HG03469 (cell line): ENCODE results near the gene MYO1D.
"Not testable (repeated sequence)": the region's sequence is repeated elsewhere in the genome, so short reads cannot be mapped to it uniquely, and the experiment has no call there.

Source experiments
- ATAC-seq: cut with Tn5 transposase; IDR thresholded peaks from one replicate; pipeline ENCODE4 v1.9.1; 2021; ENCODE audit warnings: mild to moderate bottlenecking, moderate library complexity, moderate number of reproducible peaks; ENCODE audit not compliant: unreplicated experiment

The MYO1D gene

GRCh38 chr17:32741381-32741780 is 135.5 kb downstream of the MYO1D start:
- no peak for ATAC-seq

DNA sequence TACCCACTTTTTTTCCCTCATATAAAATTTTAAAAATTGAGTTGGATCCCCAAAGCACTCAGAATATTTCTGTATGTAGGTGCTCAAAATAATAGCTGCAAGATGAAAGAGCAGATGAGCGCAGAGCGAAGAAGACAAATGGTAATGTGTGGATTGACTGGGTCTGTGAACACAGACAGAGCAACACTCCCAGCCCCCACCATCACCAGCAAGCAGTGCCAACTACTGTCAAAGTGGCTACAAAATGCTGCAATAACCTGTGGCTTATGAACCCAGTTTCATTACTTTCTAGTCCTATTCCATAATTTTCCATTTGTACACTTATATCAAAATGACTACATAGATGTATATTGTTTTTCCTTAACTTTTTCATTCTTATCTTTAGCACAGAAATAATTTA is 137.2 kb downstream of the MYO1D start:
- no peak for ATAC-seq

DNA sequence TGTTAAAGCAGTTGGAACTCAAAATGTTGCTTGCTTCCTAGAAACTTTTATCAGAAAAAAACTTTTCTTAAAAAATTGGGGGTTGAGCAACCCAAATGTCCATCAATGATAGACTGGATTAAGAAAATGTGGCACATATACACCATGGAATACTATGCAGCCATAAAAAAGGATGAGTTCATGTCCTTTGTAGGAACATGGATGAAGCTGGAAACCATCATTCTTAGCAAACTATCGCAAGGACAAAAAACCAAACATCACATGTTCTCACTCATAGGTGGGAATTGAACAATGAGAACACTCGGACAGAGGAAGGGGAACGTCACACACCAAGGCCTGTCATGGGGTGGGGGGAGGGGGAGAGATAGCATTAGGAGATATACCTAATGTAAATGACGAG is 137.8 kb downstream of the MYO1D start:
- not testable (repeated sequence) for ATAC-seq

DNA sequence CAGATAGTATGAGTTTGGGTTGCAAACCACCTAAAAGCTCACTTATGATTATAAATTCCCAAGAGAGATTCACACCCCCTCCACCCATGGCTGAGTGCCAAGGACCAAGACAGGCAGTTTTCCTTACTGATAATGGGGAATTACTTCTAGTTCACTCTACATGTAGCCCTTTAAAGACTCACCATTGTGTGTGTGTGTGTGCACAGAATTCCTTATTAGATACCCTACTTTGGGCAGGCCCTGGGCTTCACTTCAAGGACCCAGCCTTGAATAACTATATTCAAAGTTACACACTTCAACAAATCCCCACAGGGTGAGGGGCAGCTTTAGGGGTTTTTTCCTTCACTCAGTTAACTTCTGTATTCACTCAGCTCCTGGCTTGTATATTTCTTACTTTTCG is 143.5 kb downstream of the MYO1D start:
- ATAC-seq = no peak

- no peak for ATAC-seq
Measured at GRCh38 chr17:32732900-32733299, 144.0 kb downstream of the MYO1D start.

DNA sequence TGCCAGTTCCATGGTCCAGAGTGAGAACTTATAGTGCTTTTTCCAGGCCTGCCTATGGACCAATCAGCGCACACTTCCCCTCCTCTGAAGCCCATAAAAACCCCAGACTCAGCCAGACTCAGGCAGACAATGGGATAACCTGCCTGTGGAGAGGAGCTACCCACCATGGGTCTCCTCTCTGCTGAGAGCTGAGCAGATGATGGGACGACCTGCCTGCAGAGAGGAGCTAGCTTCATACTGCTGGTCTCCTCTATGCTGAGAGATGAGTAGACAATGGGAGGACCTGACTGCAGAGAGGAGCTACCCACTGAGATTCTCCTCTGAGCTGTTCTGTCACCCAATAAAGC is 144.7 kb downstream of the MYO1D start:
- no peak for ATAC-seq

DNA sequence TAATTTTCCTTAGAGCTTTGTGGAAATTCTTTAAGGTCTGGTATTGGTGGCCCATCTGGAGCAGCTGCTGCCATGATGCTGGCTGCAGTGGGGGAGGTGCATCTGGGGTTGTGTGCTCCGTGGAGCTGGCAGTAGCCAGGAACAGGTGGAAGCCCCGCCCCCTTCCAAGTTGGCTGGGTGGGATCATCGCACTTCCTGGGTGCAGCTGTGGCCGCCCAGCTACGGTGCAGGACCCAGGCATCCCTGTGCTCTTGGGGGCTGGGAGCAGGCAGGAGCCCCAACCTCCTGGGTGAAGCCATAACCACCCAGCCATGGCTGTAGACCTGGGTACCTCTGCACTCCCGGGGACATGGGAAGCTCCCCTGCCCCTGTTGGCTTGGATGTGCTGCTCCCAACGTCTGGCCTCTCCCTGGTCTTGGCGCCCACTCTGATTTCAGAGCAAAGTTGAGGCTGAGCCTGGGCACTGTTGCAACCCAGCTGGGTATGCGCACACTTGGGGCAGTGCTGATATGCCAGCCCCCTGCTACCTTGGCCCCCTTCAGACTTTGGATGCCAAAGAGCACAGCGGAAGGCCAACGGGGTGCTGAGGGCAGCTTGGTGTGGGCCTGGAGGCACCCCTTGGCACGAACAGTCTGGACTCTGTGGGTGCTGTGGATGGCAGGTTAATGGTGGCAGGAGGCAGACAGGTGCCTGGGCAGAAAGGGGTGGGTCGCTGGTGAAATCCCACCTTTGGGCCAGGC is 145.2 kb downstream of the MYO1D start:
- no peak for ATAC-seq

DNA sequence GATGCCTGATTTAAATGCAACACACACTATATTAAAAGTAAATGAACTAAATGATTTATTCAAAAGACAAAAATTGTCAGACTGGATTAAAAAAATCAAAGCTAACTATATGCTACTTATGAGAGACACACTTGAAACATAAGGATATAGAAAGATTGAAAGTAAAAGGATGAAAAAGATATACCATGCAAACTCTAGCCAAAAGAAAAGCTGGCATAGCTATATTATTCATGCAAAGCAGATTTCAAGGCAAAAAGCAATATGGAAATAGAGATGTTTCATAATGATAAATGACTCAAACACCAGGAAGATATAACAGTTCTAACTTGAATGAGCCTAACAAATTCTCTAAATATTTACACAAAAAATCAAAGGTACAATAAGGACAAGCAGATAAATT is 149.2 kb downstream of the MYO1D start:
- ATAC-seq = no peak

DNA sequence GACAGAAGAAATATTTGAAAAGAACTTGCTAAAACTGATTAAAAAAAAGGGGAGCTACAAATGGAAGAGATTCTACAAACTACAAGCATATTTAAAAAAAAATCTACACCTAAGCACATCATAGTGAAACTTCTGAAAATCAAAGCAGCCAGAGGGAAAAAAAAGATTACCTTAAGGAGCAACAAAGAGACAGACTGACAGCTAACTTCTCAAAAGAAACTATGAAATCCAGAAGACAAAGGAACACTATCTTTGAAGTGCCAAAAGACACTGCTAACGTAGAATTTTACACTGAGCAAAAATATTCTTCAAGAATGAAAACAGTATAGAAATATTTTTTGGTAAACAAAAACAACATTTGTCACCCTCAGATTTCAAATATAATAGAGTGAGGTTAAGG is 151.2 kb downstream of the MYO1D start:
- ATAC-seq = no peak

GRCh38 chr17:32723310-32723955 is 153.5 kb downstream of the MYO1D start:
- ATAC-seq = no peak

DNA sequence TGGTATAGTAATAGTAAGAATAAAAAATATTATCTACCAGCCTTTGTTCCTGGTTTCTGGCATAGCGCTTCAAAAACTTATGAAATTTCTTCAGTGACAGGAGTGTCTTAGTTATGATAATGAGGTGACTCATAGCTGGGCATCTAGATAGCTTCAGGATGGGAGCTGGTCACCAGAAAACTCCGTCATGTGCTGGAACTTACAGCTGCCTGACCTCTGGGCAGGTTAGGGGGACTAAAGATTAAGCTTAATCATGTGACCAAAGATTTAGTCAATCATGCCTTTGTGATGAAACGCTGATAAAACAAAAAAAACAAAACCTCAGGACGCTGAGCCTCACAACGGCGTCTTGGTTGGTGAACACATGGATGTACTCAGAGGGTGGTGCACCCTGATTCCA is 154.2 kb downstream of the MYO1D start:
- ATAC-seq = no peak

DNA sequence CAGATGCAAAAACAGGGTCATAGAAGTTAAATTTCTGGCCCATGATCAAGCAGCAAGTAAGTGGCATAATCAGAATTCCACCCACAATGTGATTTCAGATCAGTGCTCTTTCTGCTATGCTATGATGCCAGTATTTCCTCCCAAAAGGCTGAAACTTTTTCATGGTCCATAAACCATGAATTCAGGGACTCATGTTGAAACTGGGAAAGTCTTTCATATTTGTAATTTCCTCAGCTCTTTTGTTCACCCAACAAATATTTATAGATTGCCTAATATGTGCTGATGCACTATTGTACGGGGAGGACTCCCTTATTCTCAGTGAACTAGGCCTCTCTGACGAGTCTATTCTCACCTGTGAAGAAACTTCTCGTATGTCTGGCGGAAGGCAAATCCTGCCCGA is 156.3 kb downstream of the MYO1D start:
- no peak for ATAC-seq

- no peak for ATAC-seq
Measured at GRCh38 chr17:32719689-32720088, 157.2 kb downstream of the MYO1D start.

DNA sequence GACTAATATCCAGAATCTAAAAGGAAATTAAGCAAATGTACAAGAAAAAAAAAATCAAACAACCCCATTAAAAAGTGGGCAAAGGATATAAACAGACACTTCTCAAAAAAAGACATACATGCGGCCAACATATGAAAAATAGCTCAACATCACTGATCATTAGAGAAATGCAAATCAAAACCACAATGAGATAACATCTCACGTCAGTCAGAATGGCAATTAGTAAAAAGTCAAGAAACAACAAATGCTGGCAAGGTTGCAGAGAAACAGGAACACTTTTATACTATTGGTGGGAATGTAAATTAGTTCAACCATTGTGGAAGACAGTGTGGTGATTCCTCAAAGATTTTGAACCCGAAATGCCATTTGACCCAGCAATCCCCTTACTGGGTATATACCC is 162.0 kb downstream of the MYO1D start:
- ATAC-seq = not testable (repeated sequence)

GRCh38 chr17:32714206-32714605 is 162.7 kb downstream of the MYO1D start:
- not testable (repeated sequence) for ATAC-seq

- no peak for ATAC-seq
Measured at GRCh38 chr17:32713081-32713480, 163.8 kb downstream of the MYO1D start.

GRCh38 chr17:32709562-32709961 is 167.4 kb downstream of the MYO1D start:
- no peak for ATAC-seq

GRCh38 chr17:32701871-32702270 is 175.1 kb downstream of the MYO1D start:
- no peak for ATAC-seq

DNA sequence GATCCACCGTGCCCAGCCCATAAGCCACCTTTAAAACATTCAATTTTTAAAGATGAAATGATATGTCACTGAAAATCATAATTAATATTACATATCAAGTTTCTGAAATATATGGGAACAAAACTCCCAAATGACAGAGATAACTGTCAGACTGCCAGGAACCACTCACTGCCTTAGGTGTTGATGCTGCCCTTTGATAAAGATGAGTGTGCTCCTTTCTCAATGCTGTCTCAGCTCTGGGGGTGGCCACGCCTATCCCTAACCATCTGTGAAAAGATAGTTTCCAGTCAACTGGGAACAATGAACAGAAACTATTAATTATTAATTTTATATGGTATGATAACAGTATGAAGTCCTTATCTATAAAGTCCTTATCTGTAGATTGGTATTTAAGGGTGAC is 177.7 kb downstream of the MYO1D start:
- ATAC-seq = no peak

DNA sequence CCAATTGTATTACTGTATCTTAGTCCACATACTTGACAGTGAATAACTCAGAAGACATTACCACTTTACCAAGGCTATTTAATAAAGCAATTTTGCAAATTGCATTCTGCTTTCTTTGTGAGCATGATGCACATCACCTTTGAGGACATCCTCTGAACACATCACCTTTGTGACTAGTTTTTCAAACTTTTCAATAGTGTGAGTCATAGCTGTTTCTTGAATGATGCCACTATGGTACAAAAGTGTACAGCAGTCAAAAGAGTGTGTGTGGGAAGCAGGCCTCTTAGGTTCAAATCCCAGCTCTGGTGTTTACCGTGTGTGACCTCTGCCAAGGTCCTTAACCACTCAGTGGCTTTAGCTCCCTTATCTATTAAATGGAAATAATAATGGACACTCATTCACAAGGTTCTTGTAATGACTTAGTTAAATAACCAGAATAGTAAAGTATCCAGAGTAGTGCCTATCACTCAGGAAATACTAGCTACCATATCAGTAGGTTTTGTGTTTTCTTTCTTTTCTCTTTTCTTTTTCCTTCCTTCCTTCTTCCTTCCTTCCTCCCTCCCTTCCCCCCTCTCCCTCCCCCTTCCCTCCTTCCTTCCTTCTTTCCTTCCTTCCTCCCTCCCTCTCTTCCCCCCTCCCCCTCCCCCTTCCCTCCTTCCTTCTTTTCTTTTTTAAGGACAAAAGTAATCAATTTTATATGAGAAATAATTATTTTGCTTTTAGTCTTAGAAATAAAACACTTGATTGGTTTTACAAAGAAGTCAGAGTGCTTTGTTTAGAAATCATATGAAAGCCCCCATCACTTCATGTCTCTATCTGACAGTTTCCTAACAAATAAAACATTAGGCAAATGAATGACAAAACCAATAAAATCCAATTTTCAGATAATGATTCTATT is 178.9 kb downstream of the MYO1D start:
- no peak for ATAC-seq

GRCh38 chr17:32696426-32696825 is 180.5 kb downstream of the MYO1D start:
- ATAC-seq = no peak

DNA sequence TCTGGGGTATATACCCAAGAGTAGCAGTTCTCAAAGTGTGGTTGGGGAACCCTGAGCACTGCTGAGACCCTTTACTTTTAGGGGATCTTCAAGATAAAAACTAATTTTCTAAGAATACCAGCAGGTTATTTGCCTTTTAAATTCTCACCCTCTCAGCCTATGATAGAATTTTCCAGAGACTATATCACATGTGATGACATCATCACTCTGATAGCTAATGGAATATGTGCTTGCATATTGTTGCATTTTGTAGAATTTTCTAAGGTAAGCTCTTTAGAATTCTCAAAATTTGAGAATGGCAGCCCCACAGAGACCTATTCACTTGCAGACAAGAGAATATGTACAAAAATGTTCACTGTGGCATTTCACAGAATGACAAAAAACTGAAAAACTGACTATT is 181.1 kb downstream of the MYO1D start:
- ATAC-seq = no peak
